Fibroblast of skin of back (primary cell): ENCODE data around the gene CAMK2G.
"Not testable (repeated sequence)": the region's sequence is repeated elsewhere in the genome, so short reads cannot be mapped to it uniquely, and the experiment has no call there.

Source experiments
- DNase-seq: peaks from one replicate; pipeline ENCODE4 v3.0.0-alpha.2; 2013

CAMK2G gene

DNA sequence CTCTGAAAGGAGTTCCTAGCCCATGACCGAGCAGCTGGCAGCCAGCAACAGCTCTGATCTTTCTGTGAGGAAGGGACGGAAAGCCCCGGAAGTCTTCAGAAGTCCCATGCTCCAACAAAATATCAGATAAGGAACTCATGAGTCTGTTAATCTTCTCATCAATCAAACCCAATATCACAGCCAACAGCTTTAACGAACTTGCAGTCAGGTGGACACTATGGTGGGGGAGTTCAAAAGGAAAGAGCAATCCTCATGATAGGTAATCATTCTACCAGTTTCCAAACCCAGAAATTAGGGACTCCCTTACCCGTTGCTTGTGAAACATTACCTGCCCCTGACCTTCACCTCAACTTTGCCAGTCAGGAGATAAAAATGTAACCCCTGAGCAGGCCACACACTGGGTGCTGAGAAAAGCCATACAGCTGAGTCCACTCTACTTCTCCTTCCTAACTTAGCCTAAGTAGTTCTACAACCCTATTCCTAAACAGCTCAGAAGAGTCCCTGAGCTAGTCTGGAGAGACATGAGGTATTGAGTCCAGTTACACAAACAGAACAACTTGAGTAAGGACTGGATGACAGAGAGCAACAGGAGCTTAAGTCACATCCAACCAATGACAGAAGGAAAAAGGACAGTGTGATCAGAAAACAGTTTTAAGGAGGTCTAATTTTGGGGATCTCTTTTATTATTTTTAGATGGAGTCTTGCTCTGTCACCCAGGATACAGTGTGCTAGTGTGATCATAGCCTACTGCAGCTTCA lies 65.1 kb downstream of the CAMK2G start:
- no peak for DNase-seq

DNA sequence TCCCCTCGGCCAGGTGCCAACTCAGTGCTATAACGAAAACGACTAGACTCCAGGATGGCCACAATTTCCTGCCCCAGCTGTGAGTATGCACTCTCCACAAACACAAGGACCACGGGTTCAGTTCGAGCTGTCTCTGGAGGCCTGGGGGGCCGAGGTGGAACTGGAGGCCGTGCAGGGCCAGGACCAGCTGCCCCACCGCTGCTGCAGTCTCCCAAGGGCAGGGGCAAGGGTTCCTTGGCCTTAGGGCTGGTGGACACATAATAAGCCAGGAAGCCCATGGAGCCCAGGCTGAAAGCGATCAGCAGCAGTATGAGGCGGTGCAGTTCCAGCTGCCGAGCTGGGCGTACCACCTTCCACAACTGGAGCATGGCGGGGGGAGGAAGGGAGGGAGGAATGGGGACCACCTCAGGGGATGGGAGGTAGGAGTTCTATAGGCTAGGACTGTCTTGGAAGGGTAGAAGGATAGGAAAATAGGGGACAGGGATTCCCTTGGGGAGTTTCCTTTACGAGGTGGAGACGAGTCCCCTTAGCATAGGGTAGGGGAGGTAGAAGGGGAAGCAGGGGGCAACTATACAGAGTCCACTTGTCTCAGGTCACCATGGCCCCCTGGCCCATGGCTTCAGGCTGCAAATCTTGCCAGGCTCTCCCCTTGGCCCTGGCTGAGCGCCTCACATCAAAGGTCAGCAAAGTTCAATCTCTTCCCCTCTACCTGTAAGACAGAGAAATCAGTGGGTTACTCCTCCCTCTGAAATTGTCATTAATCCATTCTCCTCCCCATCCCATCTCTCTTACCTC lies 66.1 kb downstream of the CAMK2G start:
- DNase-seq: no peak

DNA sequence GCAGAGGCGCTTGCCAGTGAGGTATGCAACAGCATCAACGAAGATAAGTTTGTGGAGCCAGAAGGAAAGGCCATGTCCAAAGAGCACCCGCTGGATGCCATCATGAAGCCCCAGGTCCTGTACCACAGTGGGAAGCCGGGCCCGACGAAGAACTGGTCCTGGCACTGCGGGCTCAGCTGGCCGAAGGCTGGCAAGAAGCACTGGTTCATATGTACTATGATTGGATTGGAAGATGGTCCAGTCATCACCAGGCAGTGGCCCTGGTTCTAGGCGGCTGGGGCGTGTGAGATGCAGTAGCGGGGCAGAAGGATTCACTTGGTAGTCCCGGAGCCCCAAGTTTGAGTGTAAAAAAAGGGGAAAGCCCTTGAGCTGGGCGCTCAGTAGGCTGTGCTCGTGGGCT lies 66.9 kb downstream of the CAMK2G start:
- DNase-seq: no peak

GRCh38 chr10:73806176-73806950 lies 68.0 kb downstream of the CAMK2G start:
- DNase-seq: no peak

- no peak for DNase-seq
Measured at GRCh38 chr10:73803680-73804286, 70.6 kb downstream of the CAMK2G start.

DNA sequence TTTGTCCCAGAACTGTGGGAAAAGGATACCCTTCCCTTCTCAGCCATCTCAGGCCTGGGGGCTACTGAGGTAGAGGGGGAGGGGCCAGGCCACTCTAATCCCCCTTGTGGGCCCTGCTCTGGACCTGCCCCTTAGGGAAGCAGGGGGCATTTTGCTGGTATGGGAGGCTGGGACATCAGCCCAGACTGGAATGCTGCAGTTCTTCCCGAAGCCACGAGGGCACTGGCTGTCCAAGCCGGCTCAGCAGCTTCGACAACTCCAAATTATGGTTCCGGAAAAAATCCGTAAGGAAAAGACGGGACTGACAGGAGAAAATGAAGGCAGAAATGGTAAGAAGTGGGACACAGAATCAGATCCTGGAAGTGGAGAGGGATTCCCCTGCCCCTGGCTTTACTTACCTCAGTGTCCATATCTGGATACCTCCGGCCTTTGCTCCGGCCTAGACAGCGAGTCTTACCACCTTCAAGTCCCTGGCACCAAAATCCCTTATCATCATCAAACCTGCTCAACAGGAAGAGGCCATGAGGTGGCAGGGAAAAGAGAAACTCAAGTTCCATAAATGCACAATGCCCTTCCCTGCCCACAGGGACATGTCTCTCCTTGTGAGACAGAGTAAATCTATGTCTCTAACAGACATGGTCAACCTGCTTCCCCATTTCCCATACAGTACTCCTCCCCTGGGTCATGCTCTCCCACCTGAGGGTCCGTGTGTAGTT lies 71.9 kb downstream of the CAMK2G start:
- DNase-seq: no peak

DNA sequence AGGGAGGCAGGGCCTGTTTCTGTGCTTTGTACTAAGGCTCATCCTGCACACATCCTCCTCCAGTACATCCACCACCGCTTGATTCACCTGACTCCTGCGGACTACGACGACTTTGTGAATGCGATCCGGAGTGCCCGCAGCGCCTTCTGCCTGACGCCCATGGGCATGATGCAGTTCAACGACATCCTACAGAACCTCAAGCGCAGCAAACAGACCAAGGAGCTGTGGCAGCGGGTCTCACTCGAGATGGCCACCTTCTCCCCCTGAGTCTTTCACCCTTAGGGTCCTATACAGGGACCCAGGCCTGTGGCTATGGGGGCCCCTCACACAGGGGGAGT lies 73.1 kb downstream of the CAMK2G start:
- no peak for DNase-seq

DNA sequence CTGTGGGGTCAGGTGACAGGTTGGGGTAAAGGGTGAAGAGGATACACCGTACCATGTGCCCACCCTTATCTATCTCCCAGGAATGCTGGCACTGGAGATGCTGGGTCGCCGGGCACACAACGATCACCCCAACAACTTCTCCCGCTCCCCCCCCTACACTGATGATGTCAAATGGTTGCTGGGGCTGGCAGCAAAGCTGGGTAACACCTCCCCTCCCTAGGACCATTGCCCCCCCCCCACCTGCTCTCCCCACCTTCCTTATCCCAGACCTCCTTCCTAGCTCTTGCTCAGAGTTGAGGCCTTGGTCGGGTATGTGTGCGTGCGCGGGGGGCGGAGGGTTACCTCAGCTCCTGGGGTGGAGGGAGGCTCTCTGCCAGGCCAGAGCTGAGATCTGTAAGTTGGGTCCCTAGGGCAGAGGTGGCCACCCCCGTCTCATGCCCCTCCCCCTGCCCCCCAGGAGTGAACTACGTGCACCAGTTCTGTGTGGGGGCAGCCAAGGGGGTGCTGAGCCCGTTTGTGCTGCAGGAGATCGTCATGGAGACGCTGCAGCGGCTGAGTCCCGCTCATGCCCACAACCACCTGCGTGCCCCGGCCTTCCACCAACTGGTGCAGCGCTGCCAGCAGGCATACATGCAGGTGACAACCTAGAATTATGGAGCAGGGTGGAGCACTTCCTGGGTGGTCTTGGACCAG lies 73.6 kb downstream of the CAMK2G start:
- DNase-seq: no peak

- no peak for DNase-seq
Measured at GRCh38 chr10:73799899-73800559, 74.3 kb downstream of the CAMK2G start.

DNA sequence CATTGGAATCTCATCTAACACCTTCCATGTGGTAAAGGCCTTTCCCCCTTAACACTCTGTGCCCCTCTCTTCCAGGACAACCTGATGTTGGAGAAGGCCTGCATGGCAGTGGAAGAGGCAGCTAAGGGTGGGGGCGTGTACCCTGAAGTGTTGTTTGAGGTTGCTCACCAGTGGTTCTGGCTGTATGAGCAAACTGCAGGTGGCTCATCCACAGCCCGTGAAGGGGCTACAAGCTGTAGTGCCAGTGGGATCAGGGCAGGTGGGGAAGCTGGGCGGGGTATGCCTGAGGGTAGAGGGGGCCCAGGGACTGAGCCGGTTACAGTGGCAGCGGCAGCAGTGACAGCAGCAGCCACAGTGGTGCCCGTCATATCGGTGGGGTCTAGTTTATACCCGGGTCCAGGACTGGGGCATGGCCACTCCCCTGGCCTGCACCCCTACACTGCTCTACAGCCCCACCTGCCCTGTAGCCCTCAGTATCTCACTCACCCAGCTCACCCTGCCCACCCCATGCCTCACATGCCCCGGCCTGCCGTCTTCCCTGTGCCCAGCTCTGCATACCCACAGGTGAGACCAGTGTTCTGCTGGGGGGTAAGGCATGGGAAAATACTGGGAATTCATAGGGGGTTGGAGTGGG lies 75.3 kb downstream of the CAMK2G start:
- DNase-seq: no peak

GRCh38 chr10:73798087-73798486 lies 76.3 kb downstream of the CAMK2G start:
- no peak for DNase-seq

DNA sequence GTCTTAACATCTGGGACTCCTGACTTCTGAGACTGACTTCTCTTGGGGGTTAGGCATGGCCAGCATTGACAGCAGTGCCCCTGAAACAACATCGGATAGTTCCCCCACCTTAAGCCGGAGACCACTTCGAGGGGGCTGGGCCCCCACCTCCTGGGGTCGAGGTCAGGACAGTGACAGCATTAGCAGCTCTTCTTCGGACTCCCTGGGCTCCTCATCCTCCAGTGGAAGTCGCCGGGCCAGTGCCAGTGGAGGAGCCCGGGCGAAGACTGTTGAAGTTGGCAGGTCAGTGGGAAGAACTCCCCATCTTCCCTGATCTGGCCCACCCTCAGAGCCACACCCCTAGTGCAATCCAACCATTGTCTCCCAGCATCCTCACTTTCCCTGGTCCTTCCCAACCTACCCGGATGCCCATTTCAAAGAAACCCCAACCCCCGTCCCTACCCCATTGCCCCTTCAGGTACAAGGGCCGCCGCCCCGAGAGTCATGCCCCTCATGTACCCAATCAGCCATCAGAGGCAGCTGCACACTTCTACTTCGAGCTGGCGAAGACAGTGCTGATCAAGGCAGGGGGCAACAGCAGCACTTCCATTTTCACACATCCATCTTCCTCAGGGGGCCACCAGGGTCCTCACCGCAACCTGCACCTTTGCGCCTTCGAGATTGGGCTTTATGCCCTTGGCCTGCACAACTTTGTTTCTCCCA lies 76.9 kb downstream of the CAMK2G start:
- DNase-seq: no peak

DNA sequence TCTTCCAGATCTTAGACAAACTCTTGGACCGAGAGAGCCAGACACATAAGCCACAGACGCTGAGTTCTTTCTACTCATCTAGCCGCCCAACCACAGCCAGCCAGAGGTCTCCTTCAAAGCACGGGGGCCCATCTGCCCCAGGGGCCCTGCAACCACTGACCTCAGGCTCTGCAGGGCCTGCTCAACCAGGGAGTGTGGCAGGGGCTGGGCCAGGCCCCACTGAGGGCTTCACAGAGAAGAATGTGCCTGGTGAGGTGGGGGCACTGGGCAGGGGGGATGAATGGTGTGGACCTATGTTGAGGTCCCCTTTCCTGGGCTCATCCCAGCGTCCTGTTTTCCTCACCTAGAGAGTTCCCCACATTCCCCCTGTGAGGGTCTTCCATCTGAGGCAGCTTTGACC lies 77.6 kb downstream of the CAMK2G start:
- no peak for DNase-seq

- DNase-seq: not testable (repeated sequence)
Measured at GRCh38 chr10:73796035-73796434, 78.3 kb downstream of the CAMK2G start.

DNA sequence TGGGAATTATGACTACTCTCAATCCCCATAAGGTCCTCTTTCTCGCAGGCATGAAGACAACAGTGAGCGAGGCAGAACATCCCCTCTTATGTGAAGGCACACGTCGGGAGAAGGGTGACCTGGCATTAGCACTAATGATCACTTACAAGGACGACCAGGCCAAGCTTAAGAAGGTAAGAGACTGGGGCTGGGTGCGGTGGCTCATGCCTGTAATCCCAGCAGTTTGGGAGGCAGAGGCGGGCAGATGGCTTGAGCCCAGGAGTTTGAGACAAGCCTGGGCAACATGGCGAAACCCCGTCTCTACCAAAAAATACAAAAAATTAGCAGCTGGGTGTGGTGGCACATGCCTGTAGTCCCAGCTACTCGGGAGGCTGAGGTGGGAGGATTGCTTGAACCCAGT lies 78.9 kb downstream of the CAMK2G start:
- not testable (repeated sequence) for DNase-seq

DNA sequence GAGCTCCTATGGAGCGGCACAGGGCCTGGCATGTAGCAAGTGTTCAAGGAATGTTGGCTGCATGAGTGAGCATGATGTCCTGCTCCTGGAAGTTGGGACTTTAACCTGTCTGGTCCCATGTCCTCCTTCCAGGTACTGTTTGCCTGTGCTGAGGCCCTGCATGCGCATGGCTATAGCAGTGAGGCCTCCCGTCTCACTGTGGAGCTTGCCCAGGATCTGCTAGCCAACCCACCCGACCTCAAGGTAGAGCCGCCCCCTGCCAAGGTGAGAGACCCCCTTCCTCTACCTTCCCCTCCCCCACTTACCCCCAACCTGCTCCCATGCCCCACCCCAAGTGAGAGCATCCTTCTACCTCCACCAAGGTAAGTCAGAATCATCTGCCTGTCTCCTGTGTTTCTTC lies 80.9 kb downstream of the CAMK2G start:
- no peak for DNase-seq

- DNase-seq: no peak
Measured at GRCh38 chr10:73791871-73792400, 82.4 kb downstream of the CAMK2G start.

DNA sequence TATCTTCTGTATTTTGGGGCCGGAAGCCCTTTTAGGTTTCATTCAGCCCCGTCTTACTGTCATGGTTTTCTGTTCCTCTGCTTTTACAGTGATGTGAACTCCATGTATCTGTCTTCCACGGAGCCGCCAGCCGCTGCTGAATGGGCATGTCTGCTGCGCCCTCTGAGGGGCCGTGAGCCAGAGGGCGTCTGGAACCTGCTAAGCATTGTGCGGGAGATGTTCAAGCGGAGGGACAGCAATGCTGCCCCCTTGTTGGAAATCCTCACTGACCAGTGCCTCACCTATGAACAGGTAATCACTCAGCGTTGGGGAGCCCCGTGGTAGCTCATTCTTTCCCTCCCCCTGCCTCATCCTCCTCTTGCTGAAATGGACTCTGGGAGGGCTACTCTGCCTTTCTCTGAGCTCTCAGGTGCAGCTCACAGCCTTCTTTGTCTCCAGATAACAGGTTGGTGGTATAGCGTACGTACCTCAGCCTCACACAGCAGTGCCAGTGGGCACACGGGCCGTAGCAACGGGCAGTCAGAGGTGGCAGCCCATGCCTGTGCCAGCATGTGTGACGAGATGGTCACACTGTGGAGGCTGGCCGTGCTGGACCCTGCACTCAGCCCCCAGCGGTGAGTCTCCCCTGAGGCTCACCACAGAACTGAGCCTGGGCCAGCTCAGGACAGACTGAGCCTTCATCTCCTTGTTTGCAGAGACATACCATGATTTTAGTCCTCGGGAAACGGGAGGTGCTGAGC lies 83.3 kb downstream of the CAMK2G start:
- no peak for DNase-seq

- DNase-seq: no peak
Measured at GRCh38 chr10:73789659-73790055, 84.7 kb downstream of the CAMK2G start.
